HG03354 (cell line): ENCODE data around the gene OR4M2.
"Not testable (repeated sequence)": the region's sequence is repeated elsewhere in the genome, so short reads cannot be mapped to it uniquely, and the experiment has no call there.

ENCODE experiments used
- ATAC-seq: cut with Tn5 transposase; IDR thresholded peaks from one replicate; pipeline ENCODE4 v1.9.1; 2021; ENCODE audit warnings: mild to moderate bottlenecking; ENCODE audit not compliant: unreplicated experiment, poor library complexity, severe bottlenecking

OR4M2 gene, protein sequence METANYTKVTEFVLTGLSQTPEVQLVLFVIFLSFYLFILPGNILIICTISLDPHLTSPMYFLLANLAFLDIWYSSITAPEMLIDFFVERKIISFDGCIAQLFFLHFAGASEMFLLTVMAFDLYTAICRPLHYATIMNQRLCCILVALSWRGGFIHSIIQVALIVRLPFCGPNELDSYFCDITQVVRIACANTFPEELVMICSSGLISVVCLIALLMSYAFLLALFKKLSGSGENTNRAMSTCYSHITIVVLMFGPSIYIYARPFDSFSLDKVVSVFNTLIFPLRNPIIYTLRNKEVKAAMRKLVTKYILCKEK

DNA sequence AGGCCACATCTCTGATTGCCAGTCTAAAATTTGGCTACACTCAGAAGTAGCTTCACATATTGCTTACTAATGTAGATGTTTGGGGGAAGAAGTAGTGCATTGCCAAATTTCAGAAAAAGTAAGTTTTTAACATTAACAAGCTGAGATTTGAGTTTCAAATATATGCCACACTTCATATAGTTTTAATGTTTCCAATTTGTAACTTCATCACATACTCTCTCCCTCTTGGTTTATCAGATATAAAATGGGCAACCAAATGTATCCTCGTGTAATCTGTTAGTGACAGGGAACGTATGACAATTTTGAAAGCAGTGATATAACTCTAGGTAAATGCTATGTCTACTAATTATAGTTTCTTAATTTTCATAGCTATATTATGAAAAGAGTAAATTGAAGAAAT is at the start of gene OR4M2:
OR4M2 (plus strand) TSS at position 301 of the 400 bp plus-strand sequence; CDS start at position 399, 98 bp downstream.
- ATAC-seq, result not testable (repeated sequence)

DNA sequence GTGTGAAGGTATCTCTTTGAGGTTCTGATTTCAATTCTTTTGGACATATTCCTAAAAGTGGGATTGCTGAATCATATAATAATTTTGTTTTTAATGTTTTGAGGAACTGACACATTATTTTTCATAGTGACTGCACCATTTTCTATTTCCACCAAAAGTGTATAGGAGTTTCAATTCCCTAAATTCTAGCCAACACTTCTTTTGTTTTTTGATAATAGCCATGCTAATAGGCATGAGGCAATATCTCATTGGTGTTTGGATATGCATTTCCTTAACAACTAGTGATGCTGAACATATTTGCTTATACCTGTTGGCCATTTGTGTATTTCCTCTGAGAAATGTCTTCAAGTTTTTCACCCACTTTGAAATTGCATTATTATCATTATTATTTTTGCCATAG is 11.1 kb upstream of the OR4M2 start:
- ATAC-seq, result not testable (repeated sequence)

DNA sequence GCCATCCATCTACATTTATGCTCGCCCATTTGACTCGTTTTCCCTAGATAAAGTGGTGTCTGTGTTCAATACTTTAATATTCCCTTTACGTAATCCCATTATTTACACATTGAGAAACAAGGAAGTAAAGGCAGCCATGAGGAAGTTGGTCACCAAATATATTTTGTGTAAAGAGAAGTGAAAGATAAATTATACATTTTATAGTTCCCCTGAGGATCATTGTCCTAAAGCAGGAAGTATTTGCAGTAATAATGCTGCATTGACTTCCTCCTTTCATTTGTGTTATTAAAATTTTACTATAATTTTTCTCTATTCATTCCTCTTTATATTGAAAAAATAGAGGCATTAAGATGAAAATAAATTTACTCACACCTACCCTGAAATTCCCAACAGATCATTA is 1.1 kb downstream of the OR4M2 start:
- ATAC-seq, result not testable (repeated sequence)

DNA sequence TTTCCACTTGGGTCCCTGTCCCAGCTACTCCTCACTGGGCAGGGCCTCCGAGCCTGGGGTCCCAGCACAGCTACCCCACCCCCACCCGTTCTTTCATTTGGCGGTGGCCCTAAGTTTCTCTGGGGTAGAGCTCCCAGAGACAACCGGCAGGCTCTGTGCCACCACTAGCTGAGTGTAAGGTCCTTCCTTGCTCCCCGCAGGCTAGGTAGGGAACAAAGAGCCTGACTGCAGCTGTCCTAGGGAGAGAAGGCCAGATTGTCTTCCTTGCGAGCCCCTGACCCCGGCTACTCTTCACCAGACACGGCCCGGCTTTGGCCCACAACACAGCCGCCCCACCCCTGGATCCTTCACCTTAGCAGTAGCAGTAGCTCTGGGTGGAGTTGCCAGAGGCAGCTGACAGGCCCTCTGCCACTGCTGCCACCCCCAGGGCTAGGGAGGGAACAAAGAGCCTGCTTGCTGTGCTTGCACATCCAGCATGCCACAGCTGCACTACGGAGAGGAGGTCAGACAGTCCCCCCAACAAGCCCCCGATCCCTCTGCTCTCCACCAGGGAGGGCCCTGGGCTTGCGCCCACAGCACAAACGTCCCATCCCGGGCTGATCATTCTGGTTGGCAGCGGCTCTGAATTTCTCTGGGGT is 18.4 kb downstream of the OR4M2 start:
- ATAC-seq, result peak; percentile 55

DNA sequence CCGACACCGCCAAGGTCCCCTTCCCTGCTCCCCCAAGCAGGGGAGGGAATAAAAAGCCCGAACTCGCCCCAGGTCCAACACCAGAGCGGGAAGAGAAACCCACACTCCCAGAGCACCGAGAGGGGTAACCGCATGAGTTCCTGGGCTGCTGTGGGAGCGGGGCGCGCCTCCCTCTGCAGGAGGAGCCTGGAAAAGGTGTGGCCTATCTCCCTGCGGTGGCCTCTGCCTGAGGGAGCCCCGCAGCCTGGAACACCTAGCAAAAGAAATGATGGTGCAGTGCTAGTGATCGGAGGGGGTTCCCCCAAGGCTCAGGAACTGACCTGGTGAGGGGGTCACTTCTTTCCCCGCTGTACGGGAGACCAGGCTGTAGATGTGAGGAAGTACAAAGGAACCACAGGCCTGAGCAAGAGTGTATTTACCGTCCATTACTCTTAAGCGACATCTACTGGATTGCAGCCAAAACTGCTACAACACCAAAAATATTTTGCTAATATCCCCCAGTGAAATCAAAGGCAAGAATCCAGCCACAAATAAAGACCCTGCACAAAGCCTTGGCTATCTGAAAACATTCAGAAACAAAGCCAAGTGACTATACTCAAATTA is 19.1 kb downstream of the OR4M2 start:
- peak; percentile 91 for ATAC-seq

DNA sequence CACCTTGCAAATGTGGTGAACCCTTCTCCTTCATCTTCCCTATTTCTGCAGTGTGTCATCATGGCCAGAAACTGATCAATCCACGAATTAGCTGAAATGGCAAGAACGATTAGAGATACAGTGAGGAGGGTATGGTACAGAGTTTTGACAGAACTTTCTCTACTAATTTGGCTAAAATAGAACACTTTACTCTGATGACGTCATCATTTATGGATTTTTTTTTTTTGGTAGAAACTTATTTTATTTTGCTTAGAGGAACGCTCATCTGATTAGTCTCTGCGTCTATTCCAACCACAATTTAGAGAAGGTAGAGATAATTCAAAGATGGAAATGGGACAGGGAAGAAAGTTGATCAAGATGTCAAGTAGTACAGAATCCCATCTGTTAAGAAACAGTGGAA is 41.7 kb downstream of the OR4M2 start:
- ATAC-seq, result not testable (repeated sequence)
